GM12801 (cell line): ENCODE measurements around the gene SBSN.

ENCODE experiments used
- TF ChIP-seq, protein P1 (sequence below): IDR thresholded peaks from one replicate; pipeline ENCODE4 v1.5.1; 2011; ENCODE audit warnings: control low read depth; ENCODE audit not compliant: insufficient read length; ENCODE audit errors: extremely low read depth

The SBSN gene

DNA sequence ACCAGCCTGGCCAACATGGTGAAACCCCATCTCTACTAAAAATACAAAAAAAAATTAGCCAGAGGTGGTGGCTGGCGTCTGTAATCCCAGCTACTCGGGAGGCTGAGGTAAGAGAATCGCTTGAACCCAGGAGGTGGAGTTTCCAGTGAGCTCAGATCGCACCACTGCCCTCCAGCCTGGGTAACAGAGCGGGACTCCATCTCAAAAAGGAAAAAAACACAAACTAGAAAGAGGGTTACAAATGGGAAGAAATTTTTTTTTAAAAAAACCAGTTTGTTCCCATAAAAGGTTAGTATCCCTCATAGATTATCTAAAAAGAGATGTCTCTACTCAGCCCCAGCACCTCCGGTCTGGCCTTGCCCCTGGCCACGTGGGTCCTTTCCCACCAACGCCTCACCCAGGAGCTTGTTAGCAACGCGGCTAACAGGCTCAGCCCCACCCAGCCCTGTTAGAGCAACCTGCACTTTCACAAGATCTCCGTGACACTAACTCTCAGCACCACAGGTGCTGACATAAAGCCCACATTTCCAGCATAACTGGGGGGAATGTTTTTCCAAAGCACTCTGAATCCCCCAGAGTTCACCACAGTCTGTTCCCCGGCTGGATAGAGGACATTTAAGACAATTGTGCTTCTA lies 19.0 kb downstream of the SBSN start:
- TF ChIP-seq, protein P1, sequence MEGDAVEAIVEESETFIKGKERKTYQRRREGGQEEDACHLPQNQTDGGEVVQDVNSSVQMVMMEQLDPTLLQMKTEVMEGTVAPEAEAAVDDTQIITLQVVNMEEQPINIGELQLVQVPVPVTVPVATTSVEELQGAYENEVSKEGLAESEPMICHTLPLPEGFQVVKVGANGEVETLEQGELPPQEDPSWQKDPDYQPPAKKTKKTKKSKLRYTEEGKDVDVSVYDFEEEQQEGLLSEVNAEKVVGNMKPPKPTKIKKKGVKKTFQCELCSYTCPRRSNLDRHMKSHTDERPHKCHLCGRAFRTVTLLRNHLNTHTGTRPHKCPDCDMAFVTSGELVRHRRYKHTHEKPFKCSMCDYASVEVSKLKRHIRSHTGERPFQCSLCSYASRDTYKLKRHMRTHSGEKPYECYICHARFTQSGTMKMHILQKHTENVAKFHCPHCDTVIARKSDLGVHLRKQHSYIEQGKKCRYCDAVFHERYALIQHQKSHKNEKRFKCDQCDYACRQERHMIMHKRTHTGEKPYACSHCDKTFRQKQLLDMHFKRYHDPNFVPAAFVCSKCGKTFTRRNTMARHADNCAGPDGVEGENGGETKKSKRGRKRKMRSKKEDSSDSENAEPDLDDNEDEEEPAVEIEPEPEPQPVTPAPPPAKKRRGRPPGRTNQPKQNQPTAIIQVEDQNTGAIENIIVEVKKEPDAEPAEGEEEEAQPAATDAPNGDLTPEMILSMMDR, result no peak

DNA sequence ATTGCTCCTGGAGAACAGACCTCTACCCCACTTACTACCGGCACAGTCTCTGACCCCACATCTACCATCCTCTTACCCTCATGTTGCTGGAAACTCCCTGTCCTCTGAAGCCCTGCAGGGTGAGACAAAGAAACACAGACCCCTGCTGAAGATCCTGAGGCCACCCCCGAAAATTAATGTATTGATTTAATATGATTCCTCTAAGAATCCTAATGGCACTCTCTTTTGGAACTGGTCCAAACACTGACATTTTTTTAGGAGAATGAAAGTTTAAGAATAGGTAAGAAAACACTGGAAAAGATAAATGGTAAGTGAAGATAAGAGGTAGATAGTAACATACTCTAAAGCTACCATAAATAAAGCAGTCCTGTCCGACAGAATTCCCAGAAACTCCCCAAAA lies 20.0 kb downstream of the SBSN start:
- TF ChIP-seq, protein P1, result no peak

DNA sequence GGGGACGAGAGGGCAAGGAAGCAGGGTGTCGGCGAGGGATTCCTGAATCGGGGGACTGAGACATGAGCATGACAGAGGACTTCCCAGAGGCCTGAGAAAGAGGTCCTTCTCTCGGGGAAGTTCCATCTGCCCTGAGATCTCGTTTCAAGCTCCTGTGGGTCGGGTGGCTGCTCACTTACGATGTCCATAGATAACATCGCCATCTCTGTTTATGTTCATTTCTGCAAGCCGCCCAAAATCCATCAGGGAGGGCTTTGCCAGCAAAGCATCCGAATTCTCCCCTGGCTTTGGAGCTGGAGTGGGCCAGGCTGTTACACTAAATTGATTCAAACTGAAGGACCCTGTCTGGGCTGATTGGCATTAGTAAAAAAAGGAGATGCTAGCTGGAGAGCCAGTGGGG lies 20.6 kb downstream of the SBSN start:
- TF ChIP-seq, protein P1, result no peak

DNA sequence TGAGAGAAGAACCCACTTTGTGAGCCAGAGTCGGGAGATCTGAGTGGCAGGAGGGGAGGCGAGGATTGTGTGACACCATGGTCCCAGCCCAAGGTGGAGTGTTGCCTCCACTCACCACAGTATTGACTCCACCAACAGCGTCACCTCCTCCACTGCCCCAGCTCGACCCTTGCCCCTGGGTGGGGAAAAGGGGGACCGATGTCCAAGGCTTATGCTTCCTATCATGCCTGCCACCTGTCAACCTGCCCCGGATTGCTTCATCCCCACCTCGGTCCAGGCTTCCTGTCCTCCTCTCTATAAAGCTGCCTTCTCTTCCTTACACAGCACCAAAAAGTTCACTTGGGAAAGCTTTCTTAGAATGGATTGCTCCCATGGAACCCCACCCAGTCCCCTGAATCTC lies 22.1 kb downstream of the SBSN start:
- TF ChIP-seq, protein P1, result no peak

DNA sequence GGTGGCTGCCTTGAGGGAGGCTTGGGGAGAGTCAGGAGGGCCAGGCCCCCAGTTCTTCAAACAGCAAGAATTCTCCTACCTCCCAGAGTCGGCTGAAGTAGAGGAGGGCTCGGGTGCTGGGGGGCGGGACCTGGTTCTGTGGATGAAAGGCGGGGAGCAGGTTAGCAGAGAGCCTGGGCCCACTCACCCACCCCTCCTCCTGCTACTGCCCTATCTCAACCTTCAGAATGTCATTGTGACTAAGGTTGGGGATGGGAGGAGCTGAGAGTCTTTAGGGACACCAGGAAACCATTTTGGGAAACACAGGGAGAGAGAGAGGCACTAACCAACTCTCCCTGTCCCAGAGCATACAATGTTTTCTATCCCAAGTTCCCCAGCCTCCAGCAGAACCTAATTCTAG lies 25.4 kb downstream of the SBSN start:
- TF ChIP-seq, protein P1, result no peak

DNA sequence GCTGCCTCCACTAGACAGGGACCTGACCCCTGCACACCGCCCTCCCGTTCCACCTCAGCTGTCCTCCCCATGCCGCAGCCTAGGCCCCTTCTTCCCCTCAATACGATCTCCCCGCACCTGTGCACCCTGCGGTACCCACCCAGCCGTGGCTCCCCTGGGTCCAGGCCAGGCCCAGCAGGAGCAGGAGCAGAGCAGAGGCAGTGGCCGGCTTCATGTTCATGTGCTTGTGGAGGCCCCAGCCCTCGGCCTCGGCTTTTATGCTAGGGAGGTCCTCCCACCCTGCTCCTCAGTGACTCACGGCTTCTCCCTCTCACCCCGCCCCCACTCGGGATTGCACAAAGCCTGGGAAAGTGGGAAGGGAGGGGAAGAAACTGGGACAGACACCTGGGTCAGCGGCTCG lies 26.4 kb downstream of the SBSN start:
- TF ChIP-seq, protein P1, result no peak

DNA sequence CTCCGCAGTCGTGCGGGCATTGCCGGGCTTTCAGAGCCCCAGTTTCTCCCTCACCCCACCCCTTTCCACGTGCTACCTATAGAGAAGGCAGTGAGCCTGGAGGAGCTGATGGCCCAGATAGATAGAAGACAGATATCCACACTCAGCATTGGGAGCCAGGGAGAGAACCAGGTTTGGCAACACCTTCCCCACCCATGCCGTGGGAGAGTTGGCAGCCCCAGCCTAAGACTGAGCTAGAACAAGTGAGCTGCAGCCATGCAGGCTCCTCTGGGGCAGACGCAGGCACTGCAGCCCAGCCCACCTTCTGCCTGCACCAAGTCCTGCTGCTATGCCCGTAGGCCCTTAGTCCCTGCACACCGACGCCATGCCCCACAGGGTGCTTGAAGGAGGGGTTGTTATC lies 27.5 kb downstream of the SBSN start:
- TF ChIP-seq, protein P1, result no peak
